Mesothelial cell of epicardium (in vitro differentiated cells): Measurements from ENCODE around the gene SDS. TPM values are rescaled to one million over a fixed set of nuclear protein-coding genes. Genes with fewer than 3 reads are reported as not detected.

Source experiments
- DNase-seq, 2 experiments: peaks; one replicate each; pipeline ENCODE4 v3.0.0; 2021; ENCODE audit warnings: low spot score in 2 of 2; ENCODE audit not compliant: unreplicated experiment in 2 of 2
- H3K27ac Mint-ChIP-seq: 2 replicates; pipeline ENCODE4 v1.8.0; 2021; ENCODE audit warnings: mixed read lengths
- H3K27me3 Mint-ChIP-seq: 2 replicates; pipeline ENCODE4 v1.8.0; 2021; ENCODE audit warnings: low read depth, mixed read lengths
- H3K36me3 Mint-ChIP-seq: 2 replicates; pipeline ENCODE4 v1.8.0; 2021; ENCODE audit warnings: mixed read lengths
- H3K4me1 Mint-ChIP-seq: 2 replicates; pipeline ENCODE4 v1.8.0; 2021; ENCODE audit warnings: mixed read lengths
- H3K4me3 Mint-ChIP-seq: 2 replicates; pipeline ENCODE4 v1.8.0; 2021; ENCODE audit warnings: mild to moderate bottlenecking, moderate library complexity, mixed read lengths
- H3K9me3 Mint-ChIP-seq: 2 replicates; pipeline ENCODE4 v1.8.0; 2021; ENCODE audit warnings: mixed read lengths
- total RNA-seq: library from RNA; stranded (reverse); gene quantifications from 3 replicates; pipeline ENCODE4 v1.2.1, GENCODE V29; 2021
- TF ChIP-seq, protein P1 (sequence below): fragments of 200-600 bp; sonication (generic); IDR thresholded peaks from one replicate; pipeline ENCODE4 v1.5.0; 2021; ENCODE audit warnings: antibody characterized with exemption; ENCODE audit not compliant: unreplicated experiment

Gene SDS, protein sequence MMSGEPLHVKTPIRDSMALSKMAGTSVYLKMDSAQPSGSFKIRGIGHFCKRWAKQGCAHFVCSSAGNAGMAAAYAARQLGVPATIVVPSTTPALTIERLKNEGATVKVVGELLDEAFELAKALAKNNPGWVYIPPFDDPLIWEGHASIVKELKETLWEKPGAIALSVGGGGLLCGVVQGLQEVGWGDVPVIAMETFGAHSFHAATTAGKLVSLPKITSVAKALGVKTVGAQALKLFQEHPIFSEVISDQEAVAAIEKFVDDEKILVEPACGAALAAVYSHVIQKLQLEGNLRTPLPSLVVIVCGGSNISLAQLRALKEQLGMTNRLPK
- total RNA-seq, result not detected in 3 replicates

DNA sequence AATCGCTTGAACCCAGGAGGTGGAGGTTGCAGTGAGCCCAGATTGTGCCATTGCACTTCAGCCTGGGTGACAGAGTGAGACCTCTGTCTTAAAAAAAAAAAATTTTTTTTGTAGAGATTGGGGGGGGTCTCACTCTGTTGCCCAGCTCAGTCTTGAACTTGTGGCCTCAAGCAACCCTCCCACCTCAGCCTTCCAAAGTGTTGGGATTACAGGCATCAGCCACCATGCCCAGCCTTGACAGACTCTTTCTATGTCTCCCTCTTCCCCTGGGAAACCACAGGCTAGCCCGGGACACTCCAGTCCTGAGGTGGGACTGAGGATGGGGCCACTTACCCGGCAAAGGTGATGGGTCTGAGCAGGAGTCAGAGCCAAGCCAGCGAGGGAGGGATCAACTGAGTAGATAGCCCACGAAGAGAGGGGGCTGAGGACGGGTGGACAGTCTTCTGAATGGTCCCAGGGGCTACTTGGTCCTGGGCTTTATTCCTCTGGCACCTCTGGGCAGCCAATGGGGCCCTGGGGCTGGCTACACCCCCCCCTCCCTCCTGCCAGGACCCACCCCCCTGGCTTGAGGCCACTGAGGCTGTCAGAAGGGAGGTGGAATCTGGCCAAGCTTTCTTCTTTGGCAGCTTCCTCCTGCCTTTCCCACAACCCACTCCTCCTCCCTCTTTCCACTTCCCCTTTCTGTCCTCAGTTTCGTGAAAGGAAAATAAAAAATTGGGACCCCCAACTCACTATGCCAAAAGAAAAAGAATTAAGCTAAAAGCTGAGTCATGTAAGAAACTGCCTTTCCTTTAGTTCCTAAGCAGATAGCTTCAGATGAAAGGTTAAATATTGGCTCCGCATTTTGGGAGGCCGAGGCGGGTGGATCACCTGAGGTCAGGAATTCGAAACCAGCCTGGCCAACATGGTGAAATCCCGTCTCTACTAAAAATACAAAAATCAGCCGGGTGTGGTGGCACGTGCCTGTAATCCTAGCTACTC, at the start of gene SDS:
Gene SDS (minus strand): TSS at position 453 of the 981 bp plus-strand sequence. CDS start 4,179 bp downstream, outside the sequence.
- Mint-ChIP-seq H3K36me3 (no peaks in the 10 kb centered on the region), H3K4me3 (no peak within 1 kb of the TSS), H3K27me3 (peaks cover 3% of the 10 kb centered on the region), H3K4me1 (peaks cover 2% of the 10 kb centered on the region), H3K9me3 (no peaks in the 10 kb centered on the region), H3K27ac (no peak within 1 kb of the TSS)
- TF ChIP-seq, protein P1, sequence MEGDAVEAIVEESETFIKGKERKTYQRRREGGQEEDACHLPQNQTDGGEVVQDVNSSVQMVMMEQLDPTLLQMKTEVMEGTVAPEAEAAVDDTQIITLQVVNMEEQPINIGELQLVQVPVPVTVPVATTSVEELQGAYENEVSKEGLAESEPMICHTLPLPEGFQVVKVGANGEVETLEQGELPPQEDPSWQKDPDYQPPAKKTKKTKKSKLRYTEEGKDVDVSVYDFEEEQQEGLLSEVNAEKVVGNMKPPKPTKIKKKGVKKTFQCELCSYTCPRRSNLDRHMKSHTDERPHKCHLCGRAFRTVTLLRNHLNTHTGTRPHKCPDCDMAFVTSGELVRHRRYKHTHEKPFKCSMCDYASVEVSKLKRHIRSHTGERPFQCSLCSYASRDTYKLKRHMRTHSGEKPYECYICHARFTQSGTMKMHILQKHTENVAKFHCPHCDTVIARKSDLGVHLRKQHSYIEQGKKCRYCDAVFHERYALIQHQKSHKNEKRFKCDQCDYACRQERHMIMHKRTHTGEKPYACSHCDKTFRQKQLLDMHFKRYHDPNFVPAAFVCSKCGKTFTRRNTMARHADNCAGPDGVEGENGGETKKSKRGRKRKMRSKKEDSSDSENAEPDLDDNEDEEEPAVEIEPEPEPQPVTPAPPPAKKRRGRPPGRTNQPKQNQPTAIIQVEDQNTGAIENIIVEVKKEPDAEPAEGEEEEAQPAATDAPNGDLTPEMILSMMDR, result no peak
- DNase-seq, result no peak

GRCh38 chr12:113453330-113453729, 49.6 kb upstream of the SDS start:
- DNase-seq, result no peak
- no peaks in the 10 kb centered on the region for H3K4me1 Mint-ChIP-seq
- no peaks in the 10 kb centered on the region for H3K9me3 Mint-ChIP-seq
- TF ChIP-seq, protein P1, result no peak
- no peak overlapping the region for H3K4me3 Mint-ChIP-seq
- H3K36me3 Mint-ChIP-seq, result no peaks in the 10 kb centered on the region
- H3K27ac Mint-ChIP-seq, result no peak overlapping the region
- peaks cover 55% of the 10 kb centered on the region for H3K27me3 Mint-ChIP-seq

GRCh38 chr12:113452458-113452857, 48.8 kb upstream of the SDS start:
- peaks cover 54% of the 10 kb centered on the region for H3K27me3 Mint-ChIP-seq
- no peaks in the 10 kb centered on the region for H3K4me1 Mint-ChIP-seq
- TF ChIP-seq, protein P1, result no peak
- H3K27ac Mint-ChIP-seq, result no peak overlapping the region
- no peaks in the 10 kb centered on the region for H3K9me3 Mint-ChIP-seq
- no peaks in the 10 kb centered on the region for H3K36me3 Mint-ChIP-seq
- H3K4me3 Mint-ChIP-seq, result no peak overlapping the region
- DNase-seq, result no peak

GRCh38 chr12:113449839-113450238, 46.2 kb upstream of the SDS start:
- Mint-ChIP-seq H3K27ac (no peak overlapping the region), H3K36me3 (no peaks in the 10 kb centered on the region), H3K4me1 (no peaks in the 10 kb centered on the region), H3K9me3 (no peaks in the 10 kb centered on the region), H3K27me3 (peaks cover 62% of the 10 kb centered on the region), H3K4me3 (no peak overlapping the region)
- TF ChIP-seq, protein P1, result no peak
- DNase-seq, result no peak

- Mint-ChIP-seq H3K4me1 (no peaks in the 10 kb centered on the region), H3K9me3 (no peaks in the 10 kb centered on the region), H3K36me3 (no peaks in the 10 kb centered on the region), H3K27ac (no peak overlapping the region), H3K4me3 (no peak overlapping the region), H3K27me3 (peaks cover 63% of the 10 kb centered on the region)
- DNase-seq, result no peak
- TF ChIP-seq, protein P1, result no peak
Measured at GRCh38 chr12:113449299-113449698, 45.6 kb upstream of the SDS start.
